Hepatocyte (in vitro differentiated cells): ENCODE results near the gene ANKRD22.
A peak's percentile ranks its signal among the peaks of the same experiment; 100 is the strongest.

Experiments used
- EZH2 ChIP-seq: fragments of 200-600 bp; sonication (generic); IDR thresholded peaks from 2 replicates; pipeline ENCODE4 v1.6.1; 2016; ENCODE audit warnings: antibody characterized with exemption, mild to moderate bottlenecking, borderline replicate concordance
- EZH2phosphoT487 ChIP-seq: fragments of 200-600 bp; sonication (generic); IDR thresholded peaks from one replicate; pipeline ENCODE4 v1.6.1; 2018; ENCODE audit warnings: antibody characterized with exemption, mild to moderate bottlenecking, low read depth, moderate library complexity; ENCODE audit not compliant: unreplicated experiment, severe bottlenecking
- TF ChIP-seq, protein P1 (sequence below): fragments of 200-600 bp; sonication (generic); IDR thresholded peaks from 2 replicates; pipeline ENCODE4 v1.5.1; 2016; ENCODE audit warnings: antibody characterized with exemption, mild to moderate bottlenecking; ENCODE audit not compliant: poor library complexity

DNA sequence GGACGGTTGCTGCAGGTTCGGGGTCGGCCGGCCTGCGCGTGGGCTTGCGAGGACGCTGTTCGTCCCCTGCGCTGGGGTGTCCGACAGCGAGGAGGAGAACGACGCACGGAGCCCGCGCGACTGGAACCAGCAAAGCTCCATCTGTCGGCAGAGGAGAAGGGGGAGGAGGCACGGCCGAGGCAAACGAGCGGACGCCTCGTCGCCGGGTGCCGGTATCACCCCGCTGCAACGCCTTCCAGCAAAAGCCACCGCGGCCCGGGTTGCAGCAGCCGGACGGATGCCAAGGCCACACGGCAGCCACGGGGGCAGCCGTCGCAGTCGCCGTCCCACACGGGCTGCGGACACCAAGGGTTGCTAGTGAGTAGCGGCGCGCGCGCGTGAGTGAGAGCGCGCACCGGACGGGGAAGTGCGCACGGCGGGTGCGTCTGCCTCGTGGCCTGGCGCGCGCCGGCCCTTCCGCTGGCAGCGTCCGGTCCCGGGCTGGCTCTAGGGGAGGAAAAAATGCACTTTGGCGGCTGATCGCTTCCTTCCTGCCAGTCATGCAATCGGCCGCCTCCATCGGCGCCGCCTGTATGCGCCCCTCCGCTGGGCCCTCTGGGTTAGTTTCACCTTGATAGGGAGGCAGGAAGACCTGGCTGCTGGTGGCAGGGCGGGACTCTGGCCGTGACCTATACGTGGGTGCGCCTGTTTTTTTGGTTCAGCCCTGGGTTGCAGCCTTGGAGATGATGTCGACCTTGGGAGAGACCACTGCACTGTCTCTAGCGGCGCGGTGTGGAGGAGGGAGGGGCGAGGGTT lies 28.8 kb upstream of the ANKRD22 start:
- TF ChIP-seq, protein P1, sequence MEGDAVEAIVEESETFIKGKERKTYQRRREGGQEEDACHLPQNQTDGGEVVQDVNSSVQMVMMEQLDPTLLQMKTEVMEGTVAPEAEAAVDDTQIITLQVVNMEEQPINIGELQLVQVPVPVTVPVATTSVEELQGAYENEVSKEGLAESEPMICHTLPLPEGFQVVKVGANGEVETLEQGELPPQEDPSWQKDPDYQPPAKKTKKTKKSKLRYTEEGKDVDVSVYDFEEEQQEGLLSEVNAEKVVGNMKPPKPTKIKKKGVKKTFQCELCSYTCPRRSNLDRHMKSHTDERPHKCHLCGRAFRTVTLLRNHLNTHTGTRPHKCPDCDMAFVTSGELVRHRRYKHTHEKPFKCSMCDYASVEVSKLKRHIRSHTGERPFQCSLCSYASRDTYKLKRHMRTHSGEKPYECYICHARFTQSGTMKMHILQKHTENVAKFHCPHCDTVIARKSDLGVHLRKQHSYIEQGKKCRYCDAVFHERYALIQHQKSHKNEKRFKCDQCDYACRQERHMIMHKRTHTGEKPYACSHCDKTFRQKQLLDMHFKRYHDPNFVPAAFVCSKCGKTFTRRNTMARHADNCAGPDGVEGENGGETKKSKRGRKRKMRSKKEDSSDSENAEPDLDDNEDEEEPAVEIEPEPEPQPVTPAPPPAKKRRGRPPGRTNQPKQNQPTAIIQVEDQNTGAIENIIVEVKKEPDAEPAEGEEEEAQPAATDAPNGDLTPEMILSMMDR: peak; percentile 36
- TF ChIP-seq EZH2 (no peak), EZH2phosphoT487 (no peak)
